H9 (cell line): Measurements from ENCODE around the gene NFIX. TPM values are rescaled to one million over a fixed set of nuclear protein-coding genes. Genes with fewer than 3 reads are reported as not detected.
A peak's percentile ranks its signal among the peaks of the same experiment; 100 is the strongest.

Source experiments
- DNase-seq: peaks from one replicate; pipeline ENCODE4 v3.0.0-alpha.2; 2017
- H2AFZ ChIP-seq: one replicate; pipeline ENCODE4 v1.6.1; 2013; ENCODE audit warnings: mild to moderate bottlenecking, low read length, control low read depth, moderate library complexity
- H2AK5ac ChIP-seq: 2 replicates; pipeline ENCODE4 v1.6.1; 2013; ENCODE audit warnings: low read length, control low read depth, mixed read lengths; ENCODE audit not compliant: insufficient read length
- H2BK120ac ChIP-seq: one replicate; pipeline ENCODE4 v1.6.1; 2013; ENCODE audit warnings: low read depth, mild to moderate bottlenecking, low read length, control low read depth, inconsistent platforms; ENCODE audit not compliant: poor library complexity, severe bottlenecking
- H2BK12ac ChIP-seq: 2 replicates; pipeline ENCODE4 v1.6.1; 2013; ENCODE audit warnings: low read length, control low read depth, mixed read lengths, low read depth; ENCODE audit not compliant: insufficient read length
- H2BK15ac ChIP-seq: 2 replicates; pipeline ENCODE4 v1.6.1; 2013; ENCODE audit warnings: low read depth, low read length, control low read depth
- H2BK20ac ChIP-seq: one replicate; pipeline ENCODE4 v1.6.1; 2013; ENCODE audit warnings: low read depth, mild to moderate bottlenecking, low read length, control low read depth, inconsistent platforms; ENCODE audit not compliant: poor library complexity, severe bottlenecking
- H2BK5ac ChIP-seq: 2 replicates; pipeline ENCODE4 v1.6.1; 2013; ENCODE audit warnings: low read length, control low read depth, mixed read lengths; ENCODE audit not compliant: insufficient read length
- H3K14ac ChIP-seq: 2 replicates; pipeline ENCODE4 v1.6.1; 2013; ENCODE audit warnings: low read length, control low read depth; ENCODE audit not compliant: insufficient read depth
- H3K18ac ChIP-seq: 2 replicates; pipeline ENCODE4 v1.6.1; 2013; ENCODE audit warnings: low read depth, mild to moderate bottlenecking, mixed read lengths, low read length, control low read depth; ENCODE audit not compliant: insufficient read length
- H3K23ac ChIP-seq: 2 replicates; pipeline ENCODE4 v1.6.1; 2013; ENCODE audit warnings: low read length, control low read depth, mixed read lengths, low read depth; ENCODE audit not compliant: insufficient read length
- H3K23me2 ChIP-seq: 2 replicates; pipeline ENCODE4 v1.6.1; 2013; ENCODE audit warnings: low read depth, mild to moderate bottlenecking, mixed read lengths, low read length, control low read depth; ENCODE audit not compliant: insufficient read length, poor library complexity, severe bottlenecking
- H3K27ac ChIP-seq: 2 replicates; pipeline ENCODE4 v1.5.1; 2013; ENCODE audit warnings: low read length, control low read depth, mixed read lengths, low read depth; ENCODE audit not compliant: insufficient read length
- H3K27me3 ChIP-seq: 2 replicates; pipeline ENCODE4 v1.6.1; 2013; ENCODE audit warnings: low read length, control low read depth, inconsistent platforms; ENCODE audit not compliant: insufficient read depth
- H3K4ac ChIP-seq: 2 replicates; pipeline ENCODE4 v1.6.1; 2013; ENCODE audit warnings: low read depth, mild to moderate bottlenecking, control low read depth, inconsistent platforms, low read length, moderate library complexity
- H3K4me1 ChIP-seq: 2 replicates; pipeline ENCODE4 v1.6.1; 2013; ENCODE audit warnings: low read length, control low read depth, inconsistent platforms; ENCODE audit not compliant: insufficient read depth
- H3K4me2 ChIP-seq: 2 replicates; pipeline ENCODE4 v1.6.1; 2013; ENCODE audit warnings: low read length, control low read depth, mixed read lengths; ENCODE audit not compliant: insufficient read length, insufficient read depth
- H3K56ac ChIP-seq: 2 replicates; pipeline ENCODE4 v1.6.1; 2013; ENCODE audit warnings: low read depth, mild to moderate bottlenecking, mixed read lengths, low read length, control low read depth; ENCODE audit not compliant: insufficient read length
- H3K79me1 ChIP-seq: 2 replicates; pipeline ENCODE4 v1.6.1; 2013; ENCODE audit warnings: low read depth, mild to moderate bottlenecking, moderate library complexity, low read length, control low read depth, inconsistent platforms; ENCODE audit not compliant: insufficient read depth, poor library complexity, severe bottlenecking
- H3K79me2 ChIP-seq: 2 replicates; pipeline ENCODE4 v1.6.1; 2013; ENCODE audit warnings: low read length, control low read depth, inconsistent platforms; ENCODE audit not compliant: insufficient read depth
- H3K9ac ChIP-seq: 2 replicates; pipeline ENCODE4 v1.6.1; 2013; ENCODE audit warnings: low read length, control low read depth, mixed read lengths; ENCODE audit not compliant: insufficient read length; ENCODE audit errors: extremely low read depth
- H3K9me3 ChIP-seq: one replicate; pipeline ENCODE4 v1.6.1; 2013; ENCODE audit warnings: low read depth, low read length, inconsistent platforms; ENCODE audit not compliant: control insufficient read depth
- H3T11ph ChIP-seq: one replicate; pipeline ENCODE4 v1.6.1; 2013; ENCODE audit warnings: mild to moderate bottlenecking, low read length, control low read depth, inconsistent platforms
- H4K20me1 ChIP-seq: one replicate; pipeline ENCODE4 v1.6.1; 2013; ENCODE audit not compliant: control insufficient read depth, insufficient read length, insufficient read depth
- H4K5ac ChIP-seq: 2 replicates; pipeline ENCODE4 v1.6.1; 2013; ENCODE audit warnings: low read depth, mild to moderate bottlenecking, mixed read lengths, low read length, control low read depth; ENCODE audit not compliant: insufficient read length
- H4K8ac ChIP-seq: replicated peaks from 2 replicates; pipeline ENCODE4 v1.6.1; 2013; ENCODE audit warnings: low read length, control low read depth, mixed read lengths, low read depth; ENCODE audit not compliant: insufficient read length
- H4K91ac ChIP-seq: 2 replicates; pipeline ENCODE4 v1.6.1; 2013; ENCODE audit warnings: low read depth, mild to moderate bottlenecking, moderate library complexity, mixed read lengths, low read length, control low read depth; ENCODE audit not compliant: insufficient read length
- H3K27ac Mint-ChIP-seq, 3 experiments: 2 replicates in 2 of 3; 3 replicates in 1 of 3; pipeline ENCODE4 v1.8.0; 2020 to 2021; ENCODE audit warnings: mixed read lengths in 3 of 3, mild to moderate bottlenecking in 1 of 3, moderate library complexity in 1 of 3
- H3K27me3 Mint-ChIP-seq: 2 replicates; pipeline ENCODE4 v1.8.0; 2021; ENCODE audit warnings: low read depth, mild to moderate bottlenecking, moderate library complexity, mixed read lengths
- H3K36me3 Mint-ChIP-seq, 3 experiments: 2 replicates in 2 of 3; 3 replicates in 1 of 3; pipeline ENCODE4 v1.8.0; 2020 to 2021; ENCODE audit warnings: low read depth in 3 of 3, mixed read lengths in 3 of 3; ENCODE audit not compliant: insufficient read depth in 1 of 3
- H3K4me1 Mint-ChIP-seq, 2 experiments: 2 replicates each; pipeline ENCODE4 v1.8.0; 2020; ENCODE audit warnings: mixed read lengths in 2 of 2
- H3K4me3 Mint-ChIP-seq, 2 experiments: 2 replicates in 1 of 2; 3 replicates in 1 of 2; pipeline ENCODE4 v1.8.0; 2020 to 2021; ENCODE audit warnings: mild to moderate bottlenecking in 2 of 2, mixed read lengths in 2 of 2, moderate library complexity in 1 of 2
- H3K9me3 Mint-ChIP-seq, 2 experiments: 2 replicates in 1 of 2; 3 replicates in 1 of 2; pipeline ENCODE4 v1.8.0; 2020; ENCODE audit warnings: mild to moderate bottlenecking in 2 of 2, mixed read lengths in 2 of 2, moderate library complexity in 1 of 2
- WGBS: extraction: QIAGEN DNeasy Blood & Tissue Kit; methylation state at CpG from one replicate; pipeline ENCODE4 v1.1.7; 2013; ENCODE audit warnings: missing lambda C conversion rate, low lambda C conversion rate, mixed read lengths; ENCODE audit not compliant: insufficient read length; ENCODE audit errors: extremely low coverage; 5-methylcytosine and 5-hydroxymethylcytosine counted together
- total RNA-seq: library from RNA; stranded (reverse); gene quantifications from 2 replicates; pipeline ENCODE4 v1.2.1, GENCODE V29; 2021
- TF ChIP-seq, protein P1 (sequence below): fragments of 200-600 bp; sonication (generic); conservative IDR thresholded peaks from 3 replicates; pipeline ENCODE4 v1.8.0; 2021; ENCODE audit warnings: antibody characterized with exemption, mild to moderate bottlenecking

The NFIX gene
- total RNA-seq, 1 experiment from 2014 or later, result 0.31 TPM

DNA sequence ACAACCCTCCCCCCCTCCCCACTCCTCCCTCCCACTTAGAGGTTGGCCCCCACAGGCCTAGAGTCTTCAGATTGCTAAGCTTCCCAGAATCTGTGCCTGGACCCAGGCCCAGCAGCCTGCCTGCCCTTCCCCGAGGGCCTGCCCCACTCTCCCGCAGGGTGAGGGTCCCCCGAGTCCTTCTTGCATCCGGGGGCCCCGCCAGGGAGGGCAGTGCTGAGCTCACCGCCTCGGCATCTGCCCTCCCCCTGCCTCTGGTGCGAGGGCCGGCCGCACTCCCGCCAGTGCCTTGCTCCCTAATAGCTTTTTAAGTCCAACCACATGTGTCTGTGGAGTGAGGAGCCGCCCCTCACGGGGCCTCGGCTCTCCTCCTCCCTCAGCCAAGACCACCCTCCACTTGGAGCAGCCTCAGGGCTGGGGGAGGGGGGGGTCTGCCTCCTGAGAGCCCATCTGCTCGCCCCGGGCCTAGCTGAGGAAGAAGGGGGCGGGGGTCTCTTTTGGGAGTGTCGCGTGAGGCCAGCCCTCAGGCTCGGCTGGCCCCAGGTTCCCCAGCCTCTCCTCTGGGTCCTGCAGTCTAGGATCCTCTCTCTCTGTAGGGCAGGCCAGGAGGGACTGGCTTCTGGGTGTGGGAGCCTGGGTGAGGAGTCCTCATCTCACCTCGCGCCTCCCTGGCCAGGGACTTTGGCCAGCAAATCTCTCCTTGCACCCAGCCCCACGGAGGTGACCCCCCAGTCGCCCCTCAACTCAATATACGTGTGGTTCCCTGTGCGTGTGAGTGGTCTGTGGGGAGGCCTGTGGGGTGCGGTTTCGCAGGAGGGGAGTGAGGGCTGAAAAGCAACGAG is 60.2 kb downstream of the NFIX start:
- Histone ChIP-seq H3K18ac (no peak overlapping the region), H3K23me2 (peaks cover 3% of the 10 kb centered on the region), H2BK20ac (no peak overlapping the region), H2BK15ac (no peak overlapping the region), H4K91ac (no peak overlapping the region), H3K23ac (no peak overlapping the region), H3K4ac (no peak overlapping the region), H3K79me1 (no peaks in the 10 kb centered on the region), H2AK5ac (no peak overlapping the region), H4K5ac (no peak overlapping the region), H3K56ac (no peak overlapping the region), H2BK5ac (no peak overlapping the region), H3K27me3 (peaks cover 72% of the 10 kb centered on the region), H3T11ph (no peak overlapping the region), H2BK12ac (no peak overlapping the region), H2AFZ (no peak overlapping the region), H3K27ac (no peak overlapping the region), H4K8ac (no peak overlapping the region), H3K9me3 (no peaks in the 10 kb centered on the region), H3K4me1 (peaks cover 8% of the 10 kb centered on the region; the same call in 1 of the 2 replicates), H3K9ac (no peak overlapping the region), H3K14ac (no peak overlapping the region; the same call in 1 of the 2 replicates), H3K4me2 (peak overlapping the region; percentile 42), H4K20me1 (no peaks in the 10 kb centered on the region), H2BK120ac (no peak overlapping the region), H3K79me2 (no peaks in the 10 kb centered on the region)
- Mint-ChIP-seq H3K4me3 (peak overlapping the region; percentile 10 to 66; a peak in 4 of 5 replicates), H3K27me3 (peaks cover 97% of the 10 kb centered on the region), H3K9me3 (peaks cover 0 to 10% of the 10 kb centered on the region in 2 experiments; a peak in 2 of 5 replicates), H3K36me3 (no peaks in the 10 kb centered on the region; a peak in 1 of 7 replicates), H3K27ac (no peak overlapping the region), H3K4me1 (peaks cover 43 to 69% of the 10 kb centered on the region in 2 experiments)
- TF ChIP-seq, protein P1, sequence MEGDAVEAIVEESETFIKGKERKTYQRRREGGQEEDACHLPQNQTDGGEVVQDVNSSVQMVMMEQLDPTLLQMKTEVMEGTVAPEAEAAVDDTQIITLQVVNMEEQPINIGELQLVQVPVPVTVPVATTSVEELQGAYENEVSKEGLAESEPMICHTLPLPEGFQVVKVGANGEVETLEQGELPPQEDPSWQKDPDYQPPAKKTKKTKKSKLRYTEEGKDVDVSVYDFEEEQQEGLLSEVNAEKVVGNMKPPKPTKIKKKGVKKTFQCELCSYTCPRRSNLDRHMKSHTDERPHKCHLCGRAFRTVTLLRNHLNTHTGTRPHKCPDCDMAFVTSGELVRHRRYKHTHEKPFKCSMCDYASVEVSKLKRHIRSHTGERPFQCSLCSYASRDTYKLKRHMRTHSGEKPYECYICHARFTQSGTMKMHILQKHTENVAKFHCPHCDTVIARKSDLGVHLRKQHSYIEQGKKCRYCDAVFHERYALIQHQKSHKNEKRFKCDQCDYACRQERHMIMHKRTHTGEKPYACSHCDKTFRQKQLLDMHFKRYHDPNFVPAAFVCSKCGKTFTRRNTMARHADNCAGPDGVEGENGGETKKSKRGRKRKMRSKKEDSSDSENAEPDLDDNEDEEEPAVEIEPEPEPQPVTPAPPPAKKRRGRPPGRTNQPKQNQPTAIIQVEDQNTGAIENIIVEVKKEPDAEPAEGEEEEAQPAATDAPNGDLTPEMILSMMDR, result no peak; the same call in 2 of the 3 replicates
- peak; percentile 67 for DNase-seq
- no CpG with 5 or more reads among the region's 29 CpGs for WGBS
